Peyer's patch (tissue), 4 donors: Measurements from ENCODE around the gene CHD9. TPM values are rescaled to one million over a fixed set of nuclear protein-coding genes. Genes with fewer than 3 reads are reported as not detected.
A peak's percentile ranks its signal among the peaks of the same experiment; 100 is the strongest.

ENCODE experiments used
- DNase-seq, 3 donors: peaks; one replicate each; pipeline ENCODE4 v3.0.0-alpha.2; 2017 to 2019
- H3K27ac ChIP-seq, 4 donors: fragments of 200-600 bp; sonication (generic); one replicate each; pipeline ENCODE4 v1.5.1; 2016 to 2019
- H3K27me3 ChIP-seq, 2 donors: fragments of 200-600 bp; sonication (generic); one replicate each; pipeline ENCODE4 v1.5.1; 2019
- H3K36me3 ChIP-seq, 3 donors: fragments of 200-600 bp; sonication (generic); one replicate each; pipeline ENCODE4 v1.5.1; 2016 to 2019
- H3K4me1 ChIP-seq, 4 donors: fragments of 200-600 bp; sonication (generic); one replicate each; pipeline ENCODE4 v1.5.1; 2016 to 2019
- H3K4me3 ChIP-seq, 4 donors: fragments of 200-600 bp; sonication (generic); 1 replicate in 3 of 4; 2 replicates in 1 of 4; pipeline ENCODE4 v1.5.1; 2016 to 2019; ENCODE audit warnings: mild to moderate bottlenecking in 1 of 4
- H3K9me3 ChIP-seq, 4 donors: fragments of 200-600 bp; sonication (generic); one replicate each; pipeline ENCODE4 v1.5.1; 2016 to 2019; ENCODE audit warnings: mild to moderate bottlenecking in 1 of 4
- CTCF ChIP-seq, 6 experiments: fragments of 450-650 bp in 4 of 6; fragments of 200-600 bp in 2 of 6; sonication (generic) in 1 of 6; IDR thresholded peaks; one replicate each; pipeline ENCODE4 v1.5.1; 2017 to 2019; ENCODE audit warnings: antibody characterized with exemption in 6 of 6, mild to moderate bottlenecking in 3 of 6, moderate library complexity in 1 of 6
- POLR2A ChIP-seq, 2 donors: fragments of 450-650 bp; IDR thresholded peaks; one replicate each; pipeline ENCODE4 v1.5.1; 2017; ENCODE audit warnings: antibody characterized with exemption in 2 of 2, mild to moderate bottlenecking in 2 of 2, moderate library complexity in 2 of 2
- total RNA-seq, 4 donors: library from RNA; depleted of rRNA; stranded (reverse); fragments of >200 nt; gene quantifications; one replicate each; pipeline ENCODE4 v1.1.0, GENCODE V29; 2016

The CHD9 gene
- total RNA-seq, 4 donors from 2014 or later: 48.4 to 187 (median 79.3) TPM

- TF ChIP-seq POLR2A (IDR thresholded peaks at IDR 0.05) (no peak), CTCF (IDR thresholded peaks at IDR 0.05) (no peak)
- Histone ChIP-seq H3K36me3 (no peaks in the 10 kb centered on the region), H3K27me3 (no peaks in the 10 kb centered on the region), H3K4me3 (peak overlapping the region in 2 of 4 donors; percentile 19 to 41), H3K9me3 (no peaks in the 10 kb centered on the region), H3K4me1 (peaks cover 0 to 10% (median 2%) of the 10 kb centered on the region in 4 donors), H3K27ac (peak overlapping the region in 1 of 4 donors; percentile 16)
- DNase-seq: no peak
Measured at GRCh38 chr16:53209877-53210276, 155.1 kb downstream of the CHD9 start.

GRCh38 chr16:53211253-53211652, 156.5 kb downstream of the CHD9 start:
- H3K4me3 ChIP-seq: no peak overlapping the region
- no peaks in the 10 kb centered on the region for H3K36me3 ChIP-seq
- peaks cover 0 to 17% (median 2%) of the 10 kb centered on the region in 4 donors for H3K4me1 ChIP-seq
- no peak overlapping the region for H3K27ac ChIP-seq
- H3K9me3 ChIP-seq: no peaks in the 10 kb centered on the region
- DNase-seq: no peak
- no peaks in the 10 kb centered on the region for H3K27me3 ChIP-seq
- no peak for TF ChIP-seq CTCF (IDR thresholded peaks at IDR 0.05)
- TF ChIP-seq POLR2A (IDR thresholded peaks at IDR 0.05): no peak

- Histone ChIP-seq H3K27ac (no peak overlapping the region), H3K4me1 (peaks cover 0 to 27% (median under 1%) of the 10 kb centered on the region in 4 donors), H3K36me3 (peaks cover 0 to 7% (median 0%) of the 10 kb centered on the region in 3 donors), H3K4me3 (no peak overlapping the region), H3K9me3 (no peaks in the 10 kb centered on the region), H3K27me3 (no peaks in the 10 kb centered on the region)
- TF ChIP-seq POLR2A (IDR thresholded peaks at IDR 0.05): no peak
- no peak for TF ChIP-seq CTCF (IDR thresholded peaks at IDR 0.05)
- DNase-seq: no peak
Measured at GRCh38 chr16:53212893-53213223, 158.1 kb downstream of the CHD9 start.

GRCh38 chr16:53213542-53213941, 158.8 kb downstream of the CHD9 start:
- Histone ChIP-seq H3K36me3 (peaks cover 0 to 7% (median 0%) of the 10 kb centered on the region in 3 donors), H3K27me3 (no peaks in the 10 kb centered on the region), H3K9me3 (no peaks in the 10 kb centered on the region), H3K4me1 (peaks cover 0 to 27% (median 0%) of the 10 kb centered on the region in 4 donors), H3K27ac (no peak overlapping the region), H3K4me3 (no peak overlapping the region)
- TF ChIP-seq POLR2A (IDR thresholded peaks at IDR 0.05) (no peak), CTCF (IDR thresholded peaks at IDR 0.05) (no peak)
- no peak for DNase-seq

GRCh38 chr16:53216798-53217197, 162.0 kb downstream of the CHD9 start:
- Histone ChIP-seq H3K27ac (no peak overlapping the region), H3K27me3 (no peaks in the 10 kb centered on the region), H3K36me3 (peaks cover 0 to 7% (median 0%) of the 10 kb centered on the region in 3 donors), H3K9me3 (no peaks in the 10 kb centered on the region), H3K4me1 (peaks cover 0 to 37% (median 0%) of the 10 kb centered on the region in 4 donors), H3K4me3 (no peak overlapping the region)
- TF ChIP-seq CTCF (IDR thresholded peaks at IDR 0.05) (no peak), POLR2A (IDR thresholded peaks at IDR 0.05) (no peak)
- no peak for DNase-seq

GRCh38 chr16:53219371-53219770, 164.6 kb downstream of the CHD9 start:
- Histone ChIP-seq H3K9me3 (no peaks in the 10 kb centered on the region), H3K27me3 (no peaks in the 10 kb centered on the region), H3K27ac (peak overlapping the region in 1 of 4 donors; percentile 37), H3K4me1 (peaks cover 0 to 30% (median 0%) of the 10 kb centered on the region in 4 donors), H3K36me3 (peaks cover 0 to 24% (median 0%) of the 10 kb centered on the region in 3 donors), H3K4me3 (no peak overlapping the region)
- no peak for DNase-seq
- TF ChIP-seq CTCF (IDR thresholded peaks at IDR 0.05) (no peak), POLR2A (IDR thresholded peaks at IDR 0.05) (no peak)
